ENCODE measurements around the gene CENPK.
"Not testable (repeated sequence)": the region's sequence is repeated elsewhere in the genome, so short reads cannot be mapped to it uniquely, and the experiment has no call there.

CENPK gene

DNA sequence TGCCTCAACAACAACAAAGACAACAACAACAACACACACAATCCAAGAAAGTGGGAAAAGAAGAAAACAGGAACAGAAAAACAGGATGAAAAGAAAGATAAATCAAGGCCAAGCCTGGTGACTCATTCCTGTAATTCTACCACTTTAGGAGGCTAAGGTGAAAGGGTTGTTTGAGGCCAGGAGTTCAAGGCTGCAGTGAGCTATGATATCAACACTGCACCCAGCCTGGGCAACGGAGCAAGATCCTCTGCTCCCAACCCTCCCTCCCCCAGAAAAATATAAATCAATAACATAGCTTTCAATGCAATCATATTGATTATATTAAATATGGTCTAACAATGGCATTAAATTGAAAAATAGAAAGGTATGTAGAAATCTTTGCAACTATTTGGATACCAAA is 32.1 kb downstream of the CENPK start:
- no peak overlapping the region for H3K4me3 ChIP-seq (ENCODE audit: low read depth, low read length)
- no peak for DNase-seq (ENCODE audit: low read depth, low spot score)
- ChIA-PET CTCF (no interaction called here), POLR2A (no interaction called here)
- TF ChIP-seq, protein P1, sequence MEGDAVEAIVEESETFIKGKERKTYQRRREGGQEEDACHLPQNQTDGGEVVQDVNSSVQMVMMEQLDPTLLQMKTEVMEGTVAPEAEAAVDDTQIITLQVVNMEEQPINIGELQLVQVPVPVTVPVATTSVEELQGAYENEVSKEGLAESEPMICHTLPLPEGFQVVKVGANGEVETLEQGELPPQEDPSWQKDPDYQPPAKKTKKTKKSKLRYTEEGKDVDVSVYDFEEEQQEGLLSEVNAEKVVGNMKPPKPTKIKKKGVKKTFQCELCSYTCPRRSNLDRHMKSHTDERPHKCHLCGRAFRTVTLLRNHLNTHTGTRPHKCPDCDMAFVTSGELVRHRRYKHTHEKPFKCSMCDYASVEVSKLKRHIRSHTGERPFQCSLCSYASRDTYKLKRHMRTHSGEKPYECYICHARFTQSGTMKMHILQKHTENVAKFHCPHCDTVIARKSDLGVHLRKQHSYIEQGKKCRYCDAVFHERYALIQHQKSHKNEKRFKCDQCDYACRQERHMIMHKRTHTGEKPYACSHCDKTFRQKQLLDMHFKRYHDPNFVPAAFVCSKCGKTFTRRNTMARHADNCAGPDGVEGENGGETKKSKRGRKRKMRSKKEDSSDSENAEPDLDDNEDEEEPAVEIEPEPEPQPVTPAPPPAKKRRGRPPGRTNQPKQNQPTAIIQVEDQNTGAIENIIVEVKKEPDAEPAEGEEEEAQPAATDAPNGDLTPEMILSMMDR (IDR thresholded peaks at IDR 0.05; ENCODE audit: insufficient read depth, low read length, missing control alignments) = no peak

- no peak overlapping the region for H3K4me3 ChIP-seq (ENCODE audit: low read depth, low read length)
- ChIA-PET POLR2A (no interaction called here), CTCF (no interaction called here)
- TF ChIP-seq, protein P1 (IDR thresholded peaks at IDR 0.05; ENCODE audit: insufficient read depth, low read length, missing control alignments) = no peak
- DNase-seq (ENCODE audit: low read depth, low spot score) = no peak
These were observed 37.2 kb downstream of the CENPK start for GRCh38 chr5:65525726-65526125.

- ChIA-PET POLR2A (no interaction called here), CTCF (no interaction called here)
- no peak for DNase-seq (ENCODE audit: low read depth, low spot score)
- TF ChIP-seq, protein P1 (IDR thresholded peaks at IDR 0.05; ENCODE audit: insufficient read depth, low read length, missing control alignments) = no peak
- no peak overlapping the region for H3K4me3 ChIP-seq (ENCODE audit: low read depth, low read length)
These were observed 50.6 kb downstream of the CENPK start for GRCh38 chr5:65512170-65512937.

DNA sequence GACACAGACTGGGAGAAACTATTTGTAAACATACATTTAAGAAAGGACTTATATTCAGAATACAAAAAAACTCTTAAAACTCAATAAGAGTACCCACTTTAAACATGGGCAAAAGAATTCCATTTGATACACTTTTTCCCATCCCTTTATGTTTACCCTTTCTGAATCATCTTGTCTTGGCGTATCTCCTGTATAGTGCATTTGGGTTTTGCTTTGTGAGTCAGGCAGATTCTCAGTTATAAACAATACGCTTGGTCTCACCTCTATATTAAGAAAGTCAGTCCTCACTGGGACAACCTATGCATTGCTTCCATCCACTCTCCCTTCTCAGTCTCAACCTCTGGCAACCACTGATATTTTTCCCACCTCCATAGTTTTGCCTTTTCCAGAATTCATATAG is 54.0 kb downstream of the CENPK start:
- DNase-seq (ENCODE audit: low read depth, low spot score) = no peak
- TF ChIP-seq, protein P1 (IDR thresholded peaks at IDR 0.05; ENCODE audit: insufficient read depth, low read length, missing control alignments) = no peak
- CTCF ChIA-PET = no interaction called here
- POLR2A ChIA-PET = no interaction called here
- H3K4me3 ChIP-seq (ENCODE audit: low read depth, low read length) = no peak overlapping the region

DNA sequence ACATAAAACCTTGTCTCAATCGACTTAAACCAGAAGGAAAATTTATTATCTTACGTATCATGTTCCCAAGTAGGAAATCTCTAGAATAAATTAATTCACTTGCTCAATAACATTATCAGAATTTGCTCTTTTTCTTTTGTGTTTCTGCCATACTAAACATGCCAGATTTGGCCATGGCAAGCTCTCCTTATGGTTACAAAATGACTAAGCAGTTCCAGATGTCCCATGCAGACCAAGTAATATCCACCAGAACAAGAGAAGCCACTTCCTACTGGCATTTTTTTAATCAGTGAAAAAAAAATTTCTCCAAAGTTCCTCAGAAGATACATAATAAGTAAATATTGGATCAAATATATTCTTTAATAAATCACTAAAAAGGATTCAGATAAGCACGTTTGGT is 56.0 kb downstream of the CENPK start:
- TF ChIP-seq, protein P1 (IDR thresholded peaks at IDR 0.05; ENCODE audit: insufficient read depth, low read length, missing control alignments) = no peak
- no peak for DNase-seq (ENCODE audit: low read depth, low spot score)
- CTCF ChIA-PET = no interaction called here
- POLR2A ChIA-PET = no interaction called here
- H3K4me3 ChIP-seq (ENCODE audit: low read depth, low read length) = no peak overlapping the region

DNA sequence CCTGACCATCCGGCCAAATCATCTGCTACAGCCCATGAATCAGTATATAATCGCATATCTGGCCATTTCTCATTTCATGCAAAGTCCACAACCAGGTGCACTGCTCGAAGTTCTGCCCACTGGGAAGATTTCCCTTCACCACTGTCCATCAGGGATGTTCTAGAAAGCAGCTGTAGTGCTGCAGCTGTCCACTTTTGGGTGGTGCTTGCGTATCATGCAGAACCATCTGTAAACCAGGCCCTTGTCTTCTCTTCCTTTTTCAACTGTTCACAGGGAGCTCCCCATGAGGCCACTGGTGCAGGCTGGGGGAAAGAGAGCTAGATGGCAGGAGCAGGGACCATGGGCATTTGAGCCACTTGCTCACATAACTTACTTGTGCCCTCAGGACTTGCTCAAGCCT is 73.8 kb downstream of the CENPK start:
- DNase-seq (ENCODE audit: low read depth, low spot score) = no peak
- TF ChIP-seq, protein P1 (IDR thresholded peaks at IDR 0.05; ENCODE audit: insufficient read depth, low read length, missing control alignments) = no peak
- CTCF ChIA-PET = no interaction called here
- POLR2A ChIA-PET = no interaction called here
- no peak overlapping the region for H3K4me3 ChIP-seq (ENCODE audit: low read depth, low read length)

GRCh38 chr5:65488038-65488687 is 74.8 kb downstream of the CENPK start:
- DNase-seq (ENCODE audit: low read depth, low spot score); CTCF ChIA-PET; H3K4me3 ChIP-seq (ENCODE audit: low read depth, low read length); POLR2A ChIA-PET: not testable (repeated sequence)

- DNase-seq (ENCODE audit: low read depth, low spot score); H3K4me3 ChIP-seq (ENCODE audit: low read depth, low read length); POLR2A ChIA-PET: not testable (repeated sequence)
- CTCF ChIA-PET = interaction anchor here (0.6 to 8.6 kb wide), 7 partner anchors 23 to 852 kb away, joined by 3 to 140 read pairs (median 4); no protein-coding TSS in a partner anchor
These were observed 76.2 kb downstream of the CENPK start for GRCh38 chr5:65486803-65487202.

All from AG04449 (cell line).